Ectodermal cell (in vitro differentiated cells): ENCODE data around the gene KCNE1.

Experiments used
- H3K27ac ChIP-seq: 2 replicates; pipeline ENCODE4 v1.7.0; 2013; ENCODE audit warnings: mild to moderate bottlenecking, low read depth, low read length; ENCODE audit not compliant: insufficient read depth, poor library complexity, severe bottlenecking
- H3K27me3 ChIP-seq: 2 replicates; pipeline ENCODE4 v1.7.0; 2013; ENCODE audit warnings: mild to moderate bottlenecking, low read length; ENCODE audit not compliant: insufficient read depth, control insufficient read depth, poor library complexity, severe bottlenecking
- H3K36me3 ChIP-seq: one replicate; pipeline ENCODE4 v1.7.0; 2013; ENCODE audit warnings: low read length; ENCODE audit not compliant: control insufficient read depth, insufficient read depth
- H3K4me1 ChIP-seq: one replicate; pipeline ENCODE4 v1.7.0; 2013; ENCODE audit warnings: low read length; ENCODE audit not compliant: control insufficient read depth, insufficient read depth
- H3K4me3 ChIP-seq: 2 replicates; pipeline ENCODE4 v1.7.0; 2013; ENCODE audit warnings: low read depth, low read length, control low read depth; ENCODE audit not compliant: insufficient read depth
- H3K9me3 ChIP-seq: 2 replicates; pipeline ENCODE4 v1.7.0; 2013; ENCODE audit warnings: mild to moderate bottlenecking, low read length, moderate library complexity; ENCODE audit not compliant: control insufficient read depth
- WGBS, 2 experiments: methylation state at CpG; one replicate each; pipeline ENCODE4 v1.1.7; 2013; ENCODE audit warnings: missing lambda C conversion rate in 2 of 2; 5-methylcytosine and 5-hydroxymethylcytosine counted together

The KCNE1 gene

GRCh38 chr21:34536311-34536710 is 24.3 kb upstream of the KCNE1 start:
- H3K4me1 ChIP-seq: peaks cover 8% of the 10 kb centered on the region
- WGBS, 2 experiments: 86 to 89% methylated on average over 8 of the region's 8 CpGs
- H3K4me3 ChIP-seq: no peak overlapping the region
- no peaks in the 10 kb centered on the region for H3K27me3 ChIP-seq
- no peaks in the 10 kb centered on the region for H3K9me3 ChIP-seq
- H3K36me3 ChIP-seq: no peaks in the 10 kb centered on the region
- H3K27ac ChIP-seq: no peak overlapping the region

- Histone ChIP-seq H3K36me3 (no peaks in the 10 kb centered on the region), H3K4me1 (peaks cover 8% of the 10 kb centered on the region), H3K9me3 (no peaks in the 10 kb centered on the region), H3K27ac (no peak overlapping the region), H3K4me3 (no peak overlapping the region), H3K27me3 (no peaks in the 10 kb centered on the region)
- WGBS, 2 experiments: 91 to 98% methylated on average over 3 of the region's 3 CpGs
Measured at GRCh38 chr21:34535886-34536285, 23.9 kb upstream of the KCNE1 start.

GRCh38 chr21:34534522-34534921 is 22.5 kb upstream of the KCNE1 start:
- Histone ChIP-seq H3K9me3 (no peaks in the 10 kb centered on the region), H3K4me3 (no peak overlapping the region), H3K4me1 (peaks cover 8% of the 10 kb centered on the region), H3K27me3 (no peaks in the 10 kb centered on the region), H3K36me3 (no peaks in the 10 kb centered on the region), H3K27ac (no peak overlapping the region)
- 57 to 74% methylated on average over 4 of the region's 4 CpGs for WGBS, 2 experiments

- 79 to 84% methylated on average over 3 of the region's 3 CpGs for WGBS, 2 experiments
- H3K36me3 ChIP-seq: no peaks in the 10 kb centered on the region
- no peaks in the 10 kb centered on the region for H3K27me3 ChIP-seq
- H3K27ac ChIP-seq: no peak overlapping the region
- no peak overlapping the region for H3K4me3 ChIP-seq
- peaks cover 8% of the 10 kb centered on the region for H3K4me1 ChIP-seq
- H3K9me3 ChIP-seq: no peaks in the 10 kb centered on the region
Measured at GRCh38 chr21:34533938-34534337, 21.9 kb upstream of the KCNE1 start.

- Histone ChIP-seq H3K9me3 (no peaks in the 10 kb centered on the region), H3K36me3 (no peaks in the 10 kb centered on the region), H3K27me3 (no peaks in the 10 kb centered on the region), H3K27ac (no peak overlapping the region), H3K4me1 (peaks cover 8% of the 10 kb centered on the region), H3K4me3 (no peak overlapping the region)
- WGBS, 2 experiments: 93 to 95% methylated on average over 6 of the region's 6 CpGs
Measured at GRCh38 chr21:34531399-34531798, 19.4 kb upstream of the KCNE1 start.

- Histone ChIP-seq H3K27ac (no peak overlapping the region), H3K4me1 (peaks cover 9% of the 10 kb centered on the region)
Measured at GRCh38 chr21:34530261-34530660, 18.3 kb upstream of the KCNE1 start.

GRCh38 chr21:34528131-34528561 is 16.1 kb upstream of the KCNE1 start:
- no peak overlapping the region for H3K4me3 ChIP-seq
- H3K4me1 ChIP-seq: peaks cover 12% of the 10 kb centered on the region
- no peaks in the 10 kb centered on the region for H3K9me3 ChIP-seq
- 94 to 95% methylated on average over 3 of the region's 3 CpGs for WGBS, 2 experiments
- peaks cover 9% of the 10 kb centered on the region for H3K27me3 ChIP-seq
- no peaks in the 10 kb centered on the region for H3K36me3 ChIP-seq
- no peak overlapping the region for H3K27ac ChIP-seq

More at GRCh38 chr21:34530261-34530660, 18.3 kb upstream of the KCNE1 start:
- Histone ChIP-seq H3K4me3 (no peak overlapping the region), H3K27me3 (peaks cover 4% of the 10 kb centered on the region), H3K9me3 (no peaks in the 10 kb centered on the region), H3K36me3 (no peaks in the 10 kb centered on the region)

- H3K4me1 ChIP-seq: peaks cover 12% of the 10 kb centered on the region
- H3K27me3 ChIP-seq: peaks cover 9% of the 10 kb centered on the region
- peak overlapping the region; percentile 38 for H3K27ac ChIP-seq
- 51 to 59% methylated on average over 10 of the region's 10 CpGs for WGBS, 2 experiments
- H3K9me3 ChIP-seq: no peaks in the 10 kb centered on the region
- no peak overlapping the region for H3K4me3 ChIP-seq
- H3K36me3 ChIP-seq: no peaks in the 10 kb centered on the region
Measured at GRCh38 chr21:34526618-34527290, 14.7 kb upstream of the KCNE1 start.

GRCh38 chr21:34526241-34526617 is 14.2 kb upstream of the KCNE1 start:
- Histone ChIP-seq H3K36me3 (no peaks in the 10 kb centered on the region), H3K27me3 (peaks cover 9% of the 10 kb centered on the region), H3K4me1 (peaks cover 16% of the 10 kb centered on the region), H3K9me3 (no peaks in the 10 kb centered on the region), H3K27ac (peak overlapping the region; percentile 38), H3K4me3 (no peak overlapping the region)
- 71 to 78% methylated on average over 5 of the region's 5 CpGs for WGBS, 2 experiments

GRCh38 chr21:34524646-34525601 is 12.9 kb upstream of the KCNE1 start:
- Histone ChIP-seq H3K27me3 (peaks cover 9% of the 10 kb centered on the region), H3K9me3 (no peaks in the 10 kb centered on the region), H3K27ac (no peak overlapping the region), H3K36me3 (peaks cover 2% of the 10 kb centered on the region), H3K4me1 (peaks cover 22% of the 10 kb centered on the region), H3K4me3 (no peak overlapping the region)
- 34 to 35% methylated on average over 31 of the region's 31 CpGs for WGBS, 2 experiments
